CMK (cell line): ENCODE data around the gene GTSF1L.

ENCODE experiments used
- DNase-seq: peaks from one replicate; pipeline ENCODE4 v3.0.0-alpha.2; 2010; ENCODE audit warnings: low read depth

Gene GTSF1L

GRCh38 chr20:43746344-43747137 lies 19.7 kb upstream of the GTSF1L start:
- DNase-seq = no peak

- no peak for DNase-seq
Measured at GRCh38 chr20:43744966-43745730, 18.3 kb upstream of the GTSF1L start.

- no peak for DNase-seq
Measured at GRCh38 chr20:43744151-43744611, 17.4 kb upstream of the GTSF1L start.

- DNase-seq = no peak
Measured at GRCh38 chr20:43740642-43741041, 13.8 kb upstream of the GTSF1L start.

GRCh38 chr20:43739148-43739749 lies 12.4 kb upstream of the GTSF1L start:
- no peak for DNase-seq

- no peak for DNase-seq
Measured at GRCh38 chr20:43737925-43738324, 11.1 kb upstream of the GTSF1L start.

GRCh38 chr20:43736588-43737158 lies 9.9 kb upstream of the GTSF1L start:
- DNase-seq = no peak

- DNase-seq = no peak
Measured at GRCh38 chr20:43731927-43732326, 5.1 kb upstream of the GTSF1L start.

GRCh38 chr20:43731469-43731868 lies 4.7 kb upstream of the GTSF1L start:
- DNase-seq = no peak

GRCh38 chr20:43728686-43729255 lies 2.0 kb upstream of the GTSF1L start:
- no peak for DNase-seq

- no peak for DNase-seq
Measured at GRCh38 chr20:43727980-43728590, 1.3 kb upstream of the GTSF1L start.

GRCh38 chr20:43726333-43726732 lies 469 bp downstream of the GTSF1L start:
- DNase-seq = no peak

GRCh38 chr20:43725666-43726065 lies 1.1 kb downstream of the GTSF1L start:
- no peak for DNase-seq

GRCh38 chr20:43724383-43724782 lies 2.4 kb downstream of the GTSF1L start:
- no peak for DNase-seq

- no peak for DNase-seq
Measured at GRCh38 chr20:43723735-43724134, 3.1 kb downstream of the GTSF1L start.

- no peak for DNase-seq
Measured at GRCh38 chr20:43723186-43723585, 3.6 kb downstream of the GTSF1L start.

- no peak for DNase-seq
Measured at GRCh38 chr20:43722153-43722505, 4.7 kb downstream of the GTSF1L start.

- no peak for DNase-seq
Measured at GRCh38 chr20:43721429-43722152, 5.2 kb downstream of the GTSF1L start.

GRCh38 chr20:43721097-43721428 lies 5.7 kb downstream of the GTSF1L start:
- no peak for DNase-seq

GRCh38 chr20:43720007-43720406 lies 6.8 kb downstream of the GTSF1L start:
- DNase-seq = no peak

GRCh38 chr20:43717616-43717995 lies 9.2 kb downstream of the GTSF1L start:
- DNase-seq = no peak
